ENCODE data around the gene NBEAL1. TPM values are rescaled to one million over a fixed set of nuclear protein-coding genes. Genes with fewer than 3 reads are reported as not detected.
"Not testable (repeated sequence)": the region's sequence is repeated elsewhere in the genome, so short reads cannot be mapped to it uniquely, and the experiment has no call there.

Gene NBEAL1
- polyA plus RNA-seq, 1 donor (not counting 4 experiments of a cell fraction or from before 2014, with no cell fraction given), result 14.7 TPM

DNA sequence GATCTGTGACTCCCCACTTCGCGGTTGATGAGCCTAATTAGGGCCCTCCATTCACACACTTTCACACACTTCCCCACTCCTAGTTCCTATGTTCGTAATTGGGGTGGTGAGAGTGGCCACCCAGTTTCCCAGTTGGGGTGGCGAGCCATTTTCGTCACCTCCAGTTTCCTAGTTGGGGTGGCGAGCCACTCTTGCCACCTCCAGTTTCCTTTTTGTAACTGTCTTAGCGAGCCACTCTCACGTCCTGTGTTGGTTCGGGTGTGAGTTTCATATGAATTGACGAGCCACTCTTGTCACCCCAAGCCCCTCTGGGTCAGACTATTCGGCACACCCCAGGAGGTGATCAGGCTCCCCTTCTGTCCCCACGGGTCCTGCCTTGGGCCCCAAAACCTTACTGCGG is 238.1 kb downstream of the NBEAL1 start:
- no peaks in the 10 kb centered on the region for H3K4me1 ChIP-seq (ENCODE audit: control insufficient read depth, extremely low read depth, insufficient read depth, low read length)
- no peaks in the 10 kb centered on the region for H3K27me3 ChIP-seq (ENCODE audit: control insufficient read depth, extremely low read depth, insufficient read depth, low read length)
- dilution Hi-C loops (cut with MboI; ENCODE audit: extremely low pct_ligation_motif_present, low sequenced_read_pairs), result no loop called here
- no peak for TF ChIP-seq EZH2 (IDR thresholded peaks at IDR 0.05; ENCODE audit: low read length)
- no peak for TF ChIP-seq CTCF (optimal IDR thresholded peaks at IDR 0.05 in 1 of 3, IDR thresholded peaks at IDR 0.05 in 1 of 3, conservative IDR thresholded peaks at IDR 0.05 in 1 of 3; ENCODE audit: extremely low read depth in 1 of 3, insufficient read depth in 2 of 3, low read length in 3 of 3)
- peaks cover 0 to 6% of the 10 kb centered on the region in 2 experiments for H3K36me3 ChIP-seq (ENCODE audit: control insufficient read depth in 2 of 2, extremely low read depth in 1 of 2, insufficient read depth in 2 of 2, low read length in 2 of 2)
- no peak overlapping the region for H3K9ac ChIP-seq (ENCODE audit: control insufficient read depth, extremely low read depth, insufficient read depth, low read length)
- no peak overlapping the region for H3K27ac ChIP-seq (ENCODE audit: control insufficient read depth, insufficient read depth, low read length)
- H2AFZ ChIP-seq (ENCODE audit: control insufficient read depth, low read length), result no peak overlapping the region
- no peaks in the 10 kb centered on the region for H3K9me1 ChIP-seq (ENCODE audit: control insufficient read depth, extremely low read depth, insufficient read depth, low read length)
- FAIRE-seq, result no peak
- no peaks in the 10 kb centered on the region for H4K20me1 ChIP-seq (ENCODE audit: control insufficient read depth, extremely low read depth, insufficient read depth, low read length)
- H3K4me2 ChIP-seq (ENCODE audit: control insufficient read depth, extremely low read depth, insufficient read depth, low read depth, low read length), result no peak overlapping the region
- H3K4me3 ChIP-seq (ENCODE audit: control insufficient read depth in 2 of 3, extremely low read depth in 1 of 3, insufficient read depth in 2 of 3, low read depth in 1 of 3, low read length in 3 of 3), result no peak overlapping the region
- no peak for DNase-seq (ENCODE audit: low read depth, low spot score)
- H3K79me2 ChIP-seq (ENCODE audit: control insufficient read depth, insufficient read depth, low read length), result no peaks in the 10 kb centered on the region
- no peaks in the 10 kb centered on the region for H3K9me3 ChIP-seq (ENCODE audit: control insufficient read depth, low read depth, low read length)

DNA sequence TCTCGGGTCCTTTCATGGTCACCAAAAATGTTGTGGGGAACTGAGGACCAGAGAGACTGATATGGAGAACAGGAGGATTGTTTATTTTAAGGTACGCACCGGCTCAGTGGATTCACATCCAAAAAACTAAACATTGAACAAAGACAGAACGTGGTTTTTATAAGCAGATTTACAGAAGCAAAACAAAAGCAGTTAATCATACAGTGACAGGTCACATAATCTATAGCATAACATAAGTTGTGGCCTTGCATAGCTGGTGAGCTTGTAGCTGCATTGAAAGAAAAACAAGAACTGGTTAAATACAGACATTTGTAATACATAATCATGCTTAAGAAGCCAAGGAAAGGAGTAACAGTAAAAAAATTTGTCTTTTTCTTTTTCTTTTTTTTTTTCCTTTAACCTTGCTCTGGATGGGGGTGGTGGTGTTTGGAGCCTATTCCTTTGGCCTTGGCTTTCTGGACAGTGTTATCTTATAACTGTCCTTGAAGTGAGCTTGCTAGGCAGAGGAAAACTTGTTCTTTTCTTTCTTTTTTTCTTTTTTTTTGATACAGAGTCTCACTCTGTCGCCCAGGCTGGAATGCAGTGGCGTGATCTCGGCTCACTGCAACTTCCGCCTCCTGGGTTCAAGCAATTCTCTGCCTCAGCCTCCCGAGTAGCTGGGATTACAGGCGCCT is 238.9 kb downstream of the NBEAL1 start:
- DNase-seq (ENCODE audit: low read depth, low spot score); H3K9me3 ChIP-seq (ENCODE audit: control insufficient read depth, low read depth, low read length); dilution Hi-C loops (cut with MboI; ENCODE audit: extremely low pct_ligation_motif_present, low sequenced_read_pairs); H2AFZ ChIP-seq (ENCODE audit: control insufficient read depth, low read length); H3K79me2 ChIP-seq (ENCODE audit: control insufficient read depth, insufficient read depth, low read length); H4K20me1 ChIP-seq (ENCODE audit: control insufficient read depth, extremely low read depth, insufficient read depth, low read length); FAIRE-seq; H3K4me3 ChIP-seq (ENCODE audit: control insufficient read depth in 2 of 3, extremely low read depth in 1 of 3, insufficient read depth in 2 of 3, low read depth in 1 of 3, low read length in 3 of 3); H3K9me1 ChIP-seq (ENCODE audit: control insufficient read depth, extremely low read depth, insufficient read depth, low read length); H3K4me2 ChIP-seq (ENCODE audit: control insufficient read depth, extremely low read depth, insufficient read depth, low read depth, low read length); H3K27ac ChIP-seq (ENCODE audit: control insufficient read depth, insufficient read depth, low read length); H3K36me3 ChIP-seq (ENCODE audit: control insufficient read depth in 2 of 2, extremely low read depth in 1 of 2, insufficient read depth in 2 of 2, low read length in 2 of 2); H3K4me1 ChIP-seq (ENCODE audit: control insufficient read depth, extremely low read depth, insufficient read depth, low read length); H3K9ac ChIP-seq (ENCODE audit: control insufficient read depth, extremely low read depth, insufficient read depth, low read length); H3K27me3 ChIP-seq (ENCODE audit: control insufficient read depth, extremely low read depth, insufficient read depth, low read length): not testable (repeated sequence)
